ENCODE results near the gene MILR1.
"Not testable (repeated sequence)": the region's sequence is repeated elsewhere in the genome, so short reads cannot be mapped to it uniquely, and the experiment has no call there.

DNA sequence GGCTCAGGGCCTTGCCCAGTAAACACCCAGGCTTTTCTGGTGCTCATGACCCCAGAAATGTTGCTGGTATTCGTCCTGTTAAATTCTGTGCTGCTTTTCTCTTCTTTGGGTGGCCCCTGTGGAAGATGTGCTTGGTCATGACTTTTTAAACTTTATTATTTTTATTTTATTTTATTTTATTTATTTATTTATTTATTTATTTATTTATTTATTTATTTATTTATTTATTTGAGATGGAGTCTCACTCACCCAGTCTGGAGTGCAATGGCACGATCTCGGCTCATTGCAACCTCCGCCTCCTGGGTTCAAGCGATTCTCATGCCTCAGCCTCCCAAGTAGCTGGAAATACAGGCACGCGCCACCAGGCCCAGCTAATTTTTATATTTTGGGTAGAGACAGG, 10.9 kb downstream of the MILR1 start:
- TF ChIP-seq, protein P1, sequence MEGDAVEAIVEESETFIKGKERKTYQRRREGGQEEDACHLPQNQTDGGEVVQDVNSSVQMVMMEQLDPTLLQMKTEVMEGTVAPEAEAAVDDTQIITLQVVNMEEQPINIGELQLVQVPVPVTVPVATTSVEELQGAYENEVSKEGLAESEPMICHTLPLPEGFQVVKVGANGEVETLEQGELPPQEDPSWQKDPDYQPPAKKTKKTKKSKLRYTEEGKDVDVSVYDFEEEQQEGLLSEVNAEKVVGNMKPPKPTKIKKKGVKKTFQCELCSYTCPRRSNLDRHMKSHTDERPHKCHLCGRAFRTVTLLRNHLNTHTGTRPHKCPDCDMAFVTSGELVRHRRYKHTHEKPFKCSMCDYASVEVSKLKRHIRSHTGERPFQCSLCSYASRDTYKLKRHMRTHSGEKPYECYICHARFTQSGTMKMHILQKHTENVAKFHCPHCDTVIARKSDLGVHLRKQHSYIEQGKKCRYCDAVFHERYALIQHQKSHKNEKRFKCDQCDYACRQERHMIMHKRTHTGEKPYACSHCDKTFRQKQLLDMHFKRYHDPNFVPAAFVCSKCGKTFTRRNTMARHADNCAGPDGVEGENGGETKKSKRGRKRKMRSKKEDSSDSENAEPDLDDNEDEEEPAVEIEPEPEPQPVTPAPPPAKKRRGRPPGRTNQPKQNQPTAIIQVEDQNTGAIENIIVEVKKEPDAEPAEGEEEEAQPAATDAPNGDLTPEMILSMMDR (conservative IDR thresholded peaks at IDR 0.05; ENCODE audit: low read depth, low read length), result not testable (repeated sequence)
- not testable (repeated sequence) for TF ChIP-seq EZH2 (IDR thresholded peaks at IDR 0.05; ENCODE audit: low read length, unreplicated experiment)
